ENCODE results near the gene TNNC1.

Gene TNNC1

DNA sequence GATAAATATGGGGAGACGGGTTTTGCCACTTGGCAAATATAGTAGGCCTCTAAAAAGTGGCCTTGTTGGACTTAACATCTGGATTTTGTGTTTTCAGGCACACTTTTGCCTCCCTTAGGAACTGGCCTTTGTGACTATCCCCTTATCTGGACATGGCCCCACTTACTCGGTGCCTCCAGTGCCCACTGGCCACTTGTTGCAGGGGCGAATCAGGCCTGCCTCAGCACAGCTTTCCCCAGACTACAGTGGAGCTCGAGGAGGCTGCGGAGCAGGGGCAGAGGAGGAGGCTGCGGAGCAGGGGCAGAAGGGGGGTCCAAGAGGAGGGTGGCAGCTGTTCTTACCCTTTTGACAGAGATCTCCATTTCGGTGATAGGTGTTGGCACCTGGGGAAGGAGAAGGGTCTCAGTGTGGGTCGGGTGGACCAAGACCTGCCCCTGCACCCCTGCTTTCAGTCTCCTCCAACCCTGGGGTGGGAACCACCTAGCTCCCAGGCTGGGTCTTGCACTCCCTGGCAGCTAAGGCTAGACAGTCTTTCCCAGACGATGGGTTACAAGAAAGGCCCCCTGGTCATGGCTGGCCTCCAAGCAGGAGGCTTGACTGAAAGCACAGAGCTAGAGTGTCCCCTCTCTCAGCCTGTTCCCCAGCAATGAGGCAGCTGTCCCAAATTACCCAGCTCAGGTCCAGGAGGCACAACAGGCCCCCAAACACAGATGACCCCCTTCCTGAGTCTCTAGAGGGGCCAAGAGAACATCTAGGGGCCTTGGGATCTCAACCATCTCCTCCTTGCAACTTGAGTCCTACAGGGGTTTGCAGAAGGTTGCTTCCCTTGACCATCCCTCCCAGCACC lies 15.0 kb downstream of the TNNC1 start:
- no peaks in the 10 kb centered on the region for H3K9me3 ChIP-seq (ENCODE audit: control insufficient read depth in 1 of 2, low read length in 2 of 2)
- no peaks in the 10 kb centered on the region for H3K36me3 ChIP-seq (ENCODE audit: control insufficient read depth in 1 of 2, insufficient read depth in 2 of 2, low read length in 2 of 2)
- H3K4me3 ChIP-seq (ENCODE audit: low read depth in 1 of 2, low read length in 2 of 2) = no peak overlapping the region
- H3K4me1 ChIP-seq (ENCODE audit: control insufficient read depth in 1 of 2, insufficient read depth in 2 of 2, low read length in 2 of 2) = no peaks in the 10 kb centered on the region
- no peaks in the 10 kb centered on the region for H3K27me3 ChIP-seq (ENCODE audit: low read depth, low read length)
- no peak overlapping the region for H3K27ac ChIP-seq (ENCODE audit: low read length)

DNA sequence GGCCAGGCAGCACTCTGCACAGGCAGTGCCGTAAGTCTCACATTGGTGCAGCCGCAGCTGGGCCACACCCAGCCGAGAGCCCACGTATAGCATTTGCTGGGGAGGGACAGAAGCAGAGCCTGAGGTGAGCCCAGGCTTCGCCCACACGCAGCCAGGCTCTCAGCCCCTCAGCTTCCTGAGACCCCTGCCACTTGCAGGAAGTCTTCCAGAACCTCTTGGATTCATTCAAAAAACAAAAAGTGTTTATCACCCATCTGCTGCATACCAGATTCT lies 15.8 kb downstream of the TNNC1 start:
- Histone ChIP-seq H3K4me3 (ENCODE audit: low read depth in 1 of 2, low read length in 2 of 2) (no peak overlapping the region), H3K9me3 (ENCODE audit: control insufficient read depth in 1 of 2, low read length in 2 of 2) (no peaks in the 10 kb centered on the region), H3K4me1 (ENCODE audit: control insufficient read depth in 1 of 2, insufficient read depth in 2 of 2, low read length in 2 of 2) (peaks cover 0 to under 1% of the 10 kb centered on the region in 2 donors), H3K27me3 (ENCODE audit: low read depth, low read length) (no peaks in the 10 kb centered on the region), H3K36me3 (ENCODE audit: control insufficient read depth in 1 of 2, insufficient read depth in 2 of 2, low read length in 2 of 2) (no peaks in the 10 kb centered on the region), H3K27ac (ENCODE audit: low read length) (no peak overlapping the region)

DNA sequence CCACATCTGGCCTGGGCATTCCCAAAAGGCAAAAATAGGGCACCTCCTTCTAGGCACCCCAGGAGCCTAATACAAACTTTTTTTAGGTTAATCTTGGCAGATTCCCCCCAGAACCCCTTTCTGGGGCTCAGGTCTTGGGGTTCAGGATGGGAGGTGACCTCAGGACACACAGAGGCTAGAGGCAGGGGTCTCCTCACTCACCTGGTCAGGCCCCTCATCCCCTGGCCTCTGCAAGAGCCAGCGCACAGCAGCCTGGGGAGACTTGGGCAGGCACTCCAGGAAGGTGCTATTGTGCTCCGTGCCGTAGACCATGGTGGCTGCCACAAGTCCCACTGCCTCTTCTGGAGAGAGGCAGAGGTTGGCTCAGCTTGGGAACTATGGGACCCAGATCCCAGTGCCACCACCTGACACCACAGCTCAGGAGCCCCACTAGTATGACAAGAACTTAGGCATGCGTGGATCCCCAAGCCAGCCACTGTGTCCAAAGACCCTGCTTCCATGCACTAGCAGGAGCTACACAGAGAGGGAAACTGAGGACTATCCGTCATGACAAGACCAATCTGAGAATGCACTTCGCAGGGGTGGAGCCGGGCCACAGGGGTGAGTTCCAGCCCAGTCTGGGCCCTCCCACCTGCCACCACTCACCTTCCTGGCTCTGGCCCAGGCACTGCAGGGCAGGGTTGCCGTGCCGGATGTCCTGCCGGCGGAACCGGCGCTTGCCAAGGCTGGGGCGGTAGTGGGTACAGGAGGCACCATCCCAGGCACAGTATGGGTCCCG lies 16.3 kb downstream of the TNNC1 start:
- H3K4me1 ChIP-seq (ENCODE audit: control insufficient read depth in 1 of 2, insufficient read depth in 2 of 2, low read length in 2 of 2) = peaks cover 0 to 6% of the 10 kb centered on the region in 2 donors
- no peak overlapping the region for H3K27ac ChIP-seq (ENCODE audit: low read length)
- H3K4me3 ChIP-seq (ENCODE audit: low read depth in 1 of 2, low read length in 2 of 2) = no peak overlapping the region

DNA sequence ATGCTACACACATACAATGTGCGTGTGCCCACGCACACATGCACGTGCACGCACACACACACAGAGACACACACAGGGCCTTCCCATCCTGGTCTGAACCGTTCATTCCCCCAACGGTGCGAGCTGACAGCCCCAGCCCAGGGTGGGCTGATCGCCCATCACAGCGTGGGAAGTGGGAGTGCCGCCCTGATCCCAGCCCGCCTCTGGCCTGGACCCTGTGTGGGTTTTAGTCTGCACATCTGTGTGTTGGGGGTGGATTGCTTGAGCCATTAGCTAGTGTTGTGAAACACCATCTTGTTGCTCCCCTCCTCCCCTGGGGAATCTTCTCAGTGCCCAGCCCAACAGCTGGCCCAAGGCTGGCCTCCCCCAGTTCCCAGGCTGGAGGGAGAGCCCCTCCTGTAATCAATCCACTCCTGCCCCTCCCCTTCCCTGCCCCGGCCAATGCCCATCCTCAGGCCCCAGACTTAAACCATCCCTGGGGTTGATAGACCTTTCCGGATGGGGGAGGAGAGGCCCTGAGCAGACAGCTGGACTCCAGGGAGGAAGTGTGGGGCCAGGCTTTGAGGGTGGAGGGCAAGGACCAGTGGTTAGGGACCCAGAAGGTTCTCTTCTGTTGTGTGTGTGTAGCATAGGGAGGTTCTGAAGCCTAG lies 17.2 kb downstream of the TNNC1 start:
- no peak overlapping the region for H3K27ac ChIP-seq (ENCODE audit: low read length)
- H3K4me1 ChIP-seq (ENCODE audit: control insufficient read depth in 1 of 2, insufficient read depth in 2 of 2, low read length in 2 of 2) = peaks cover 0 to 8% of the 10 kb centered on the region in 2 donors

More for the DNA sequence above, 16.3 kb downstream of the TNNC1 start:
- no peaks in the 10 kb centered on the region for H3K9me3 ChIP-seq (ENCODE audit: control insufficient read depth in 1 of 2, low read length in 2 of 2)
- H3K27me3 ChIP-seq (ENCODE audit: low read depth, low read length) = no peaks in the 10 kb centered on the region
- no peaks in the 10 kb centered on the region for H3K36me3 ChIP-seq (ENCODE audit: control insufficient read depth in 1 of 2, insufficient read depth in 2 of 2, low read length in 2 of 2)

DNA sequence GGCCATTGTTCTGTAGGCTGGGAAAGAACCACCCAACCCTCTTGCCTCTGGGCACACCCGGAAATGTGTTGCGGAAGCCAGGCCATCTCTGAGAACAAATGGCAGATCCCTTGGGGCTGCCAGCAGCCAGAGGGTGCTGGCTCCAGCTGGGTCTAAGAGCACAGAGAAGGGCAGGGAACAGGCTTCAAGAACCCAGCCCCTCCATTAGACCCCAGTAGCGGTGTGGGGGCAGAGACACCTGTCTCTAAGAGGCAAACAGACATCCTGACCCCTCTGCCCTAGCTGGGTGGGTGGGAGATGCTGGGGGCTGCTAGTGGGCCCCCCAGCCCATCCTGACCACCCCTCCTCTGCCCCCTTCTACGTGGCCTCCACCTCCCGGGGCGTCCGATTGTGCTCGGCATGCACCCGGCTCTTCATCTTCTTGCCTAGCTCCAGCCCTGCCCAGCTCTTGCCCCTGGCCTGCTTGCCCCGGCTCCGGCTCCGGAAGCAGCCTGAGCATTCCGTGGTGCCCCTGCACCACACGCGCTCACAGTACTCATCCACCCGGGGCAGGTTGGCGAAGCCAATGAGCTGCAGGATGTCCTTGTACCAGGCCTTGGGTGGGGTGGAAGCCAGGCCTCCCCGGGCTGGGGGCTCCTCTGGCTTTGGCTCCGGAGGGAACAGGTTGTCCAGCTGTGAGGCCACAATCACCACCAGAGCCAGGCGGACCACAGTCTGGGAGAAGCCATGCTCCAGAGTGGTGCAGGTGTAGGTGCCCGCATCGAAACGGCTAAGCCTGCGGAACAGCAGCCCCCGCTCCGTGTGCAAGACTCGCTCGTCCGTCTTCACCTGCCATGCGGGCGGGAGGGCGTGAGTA lies 18.4 kb downstream of the TNNC1 start:
- H3K4me1 ChIP-seq (ENCODE audit: control insufficient read depth in 1 of 2, insufficient read depth in 2 of 2, low read length in 2 of 2) = peaks cover 0 to 8% of the 10 kb centered on the region in 2 donors
- H3K4me3 ChIP-seq (ENCODE audit: low read depth in 1 of 2, low read length in 2 of 2) = no peak overlapping the region
- no peaks in the 10 kb centered on the region for H3K27me3 ChIP-seq (ENCODE audit: low read depth, low read length)
- no peaks in the 10 kb centered on the region for H3K36me3 ChIP-seq (ENCODE audit: control insufficient read depth in 1 of 2, insufficient read depth in 2 of 2, low read length in 2 of 2)
- H3K27ac ChIP-seq (ENCODE audit: low read length) = no peak overlapping the region
- no peaks in the 10 kb centered on the region for H3K9me3 ChIP-seq (ENCODE audit: control insufficient read depth in 1 of 2, low read length in 2 of 2)

More for the DNA sequence above, 17.2 kb downstream of the TNNC1 start:
- H3K9me3 ChIP-seq (ENCODE audit: control insufficient read depth in 1 of 2, low read length in 2 of 2) = no peaks in the 10 kb centered on the region
- no peak overlapping the region for H3K4me3 ChIP-seq (ENCODE audit: low read depth in 1 of 2, low read length in 2 of 2)
- no peaks in the 10 kb centered on the region for H3K27me3 ChIP-seq (ENCODE audit: low read depth, low read length)
- no peaks in the 10 kb centered on the region for H3K36me3 ChIP-seq (ENCODE audit: control insufficient read depth in 1 of 2, insufficient read depth in 2 of 2, low read length in 2 of 2)

DNA sequence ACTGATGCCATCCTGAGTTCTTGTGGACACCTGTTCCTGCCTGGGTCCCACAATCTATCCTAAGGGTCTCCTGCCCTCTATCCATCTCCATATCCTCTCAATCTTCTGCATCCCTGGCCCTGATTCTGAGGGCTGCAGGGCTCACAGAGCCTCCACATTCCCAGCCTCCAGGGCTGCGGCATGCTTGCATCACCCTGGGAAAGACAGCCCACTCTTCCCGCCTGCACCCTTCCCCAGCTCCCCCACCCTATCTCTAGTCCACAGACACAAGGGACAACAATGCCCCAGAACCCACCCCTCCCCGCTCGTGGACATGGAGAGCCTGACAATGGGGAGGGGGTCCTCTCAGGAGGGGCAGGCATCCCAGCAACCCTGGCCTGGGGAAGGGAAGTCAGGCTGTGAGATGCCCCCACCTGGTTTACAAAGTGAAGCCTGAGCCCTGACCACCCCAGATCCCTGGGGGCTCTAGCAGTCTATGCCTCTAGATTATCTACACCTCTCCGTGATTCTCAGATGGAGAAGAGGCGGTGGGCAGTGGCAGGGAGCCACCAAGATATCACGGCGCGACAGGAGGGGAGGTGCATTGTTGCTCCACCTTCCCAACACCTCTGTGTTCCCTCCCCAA lies 19.2 kb downstream of the TNNC1 start:
- Histone ChIP-seq H3K27ac (ENCODE audit: low read length) (no peak overlapping the region), H3K4me3 (ENCODE audit: low read depth in 1 of 2, low read length in 2 of 2) (no peak overlapping the region), H3K36me3 (ENCODE audit: control insufficient read depth in 1 of 2, insufficient read depth in 2 of 2, low read length in 2 of 2) (no peaks in the 10 kb centered on the region), H3K27me3 (ENCODE audit: low read depth, low read length) (no peaks in the 10 kb centered on the region), H3K4me1 (ENCODE audit: control insufficient read depth in 1 of 2, insufficient read depth in 2 of 2, low read length in 2 of 2) (peaks cover 0 to 8% of the 10 kb centered on the region in 2 donors), H3K9me3 (ENCODE audit: control insufficient read depth in 1 of 2, low read length in 2 of 2) (no peaks in the 10 kb centered on the region)

DNA sequence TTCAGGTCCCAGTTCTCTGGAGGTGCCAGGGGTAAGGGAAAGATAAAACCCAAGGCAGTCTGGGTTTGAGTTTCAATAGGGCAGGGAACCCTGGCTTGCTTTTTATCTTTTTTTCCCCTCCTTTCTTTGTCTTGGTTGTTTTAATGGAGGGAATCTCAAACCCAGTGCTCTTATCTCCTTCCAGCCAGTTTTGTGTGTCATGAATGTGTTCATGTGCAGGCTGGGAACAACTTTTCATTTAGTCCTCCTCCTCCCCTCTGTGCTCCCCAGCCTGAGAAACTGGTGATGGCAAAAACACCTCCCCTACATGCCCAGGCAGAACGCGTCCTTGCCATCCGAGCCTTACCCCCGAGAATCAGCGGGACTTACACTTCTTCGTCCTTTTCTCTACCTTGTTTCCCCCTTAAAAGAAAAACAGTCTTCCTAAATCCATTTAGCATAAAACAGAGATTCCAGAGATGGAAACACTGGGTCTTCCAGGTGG lies 19.8 kb downstream of the TNNC1 start:
- no peaks in the 10 kb centered on the region for H3K36me3 ChIP-seq (ENCODE audit: control insufficient read depth in 1 of 2, insufficient read depth in 2 of 2, low read length in 2 of 2)
- H3K4me3 ChIP-seq (ENCODE audit: low read depth in 1 of 2, low read length in 2 of 2) = no peak overlapping the region
- H3K27ac ChIP-seq (ENCODE audit: low read length) = no peak overlapping the region
- no peaks in the 10 kb centered on the region for H3K27me3 ChIP-seq (ENCODE audit: low read depth, low read length)
- H3K4me1 ChIP-seq (ENCODE audit: control insufficient read depth in 1 of 2, insufficient read depth in 2 of 2, low read length in 2 of 2) = peaks cover 0 to 8% of the 10 kb centered on the region in 2 donors
- H3K9me3 ChIP-seq (ENCODE audit: control insufficient read depth in 1 of 2, low read length in 2 of 2) = no peaks in the 10 kb centered on the region

DNA sequence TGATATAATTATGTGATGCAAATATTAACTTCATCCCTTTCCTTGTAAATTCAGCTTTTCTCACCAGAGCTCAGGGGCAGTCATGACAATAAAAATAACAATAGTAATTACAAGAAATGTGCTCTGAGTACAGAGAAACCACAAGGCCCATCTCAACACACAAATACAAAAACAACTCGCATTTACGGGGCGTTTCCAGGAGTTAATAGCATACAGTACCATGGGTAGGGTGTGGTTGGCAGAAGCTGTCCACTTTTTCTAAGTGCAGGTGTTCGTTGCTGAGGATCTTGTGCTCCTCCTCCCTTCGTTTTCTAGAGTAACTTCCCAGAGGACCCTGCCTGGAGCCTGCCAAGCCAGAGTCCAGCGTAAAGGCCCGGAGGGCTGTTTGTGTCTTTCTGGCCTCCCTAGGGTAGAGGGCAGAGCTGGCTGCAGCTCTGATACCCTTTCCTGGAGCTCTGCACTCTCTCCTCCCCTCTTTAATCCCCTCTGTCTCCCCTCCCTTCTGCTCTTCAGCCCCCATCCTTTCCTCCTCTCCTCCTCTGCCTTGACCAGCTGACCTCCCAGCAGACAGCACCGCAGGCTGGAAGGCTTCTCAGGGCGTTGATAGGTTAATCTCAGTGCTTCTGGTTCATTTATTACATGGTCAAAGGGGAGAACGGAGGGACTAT lies 20.4 kb downstream of the TNNC1 start:
- Histone ChIP-seq H3K27me3 (ENCODE audit: low read depth, low read length) (no peaks in the 10 kb centered on the region), H3K4me1 (ENCODE audit: control insufficient read depth in 1 of 2, insufficient read depth in 2 of 2, low read length in 2 of 2) (peaks cover 0 to 12% of the 10 kb centered on the region in 2 donors), H3K4me3 (ENCODE audit: low read depth in 1 of 2, low read length in 2 of 2) (no peak overlapping the region), H3K9me3 (ENCODE audit: control insufficient read depth in 1 of 2, low read length in 2 of 2) (no peaks in the 10 kb centered on the region), H3K27ac (ENCODE audit: low read length) (no peak overlapping the region), H3K36me3 (ENCODE audit: control insufficient read depth in 1 of 2, insufficient read depth in 2 of 2, low read length in 2 of 2) (no peaks in the 10 kb centered on the region)

DNA sequence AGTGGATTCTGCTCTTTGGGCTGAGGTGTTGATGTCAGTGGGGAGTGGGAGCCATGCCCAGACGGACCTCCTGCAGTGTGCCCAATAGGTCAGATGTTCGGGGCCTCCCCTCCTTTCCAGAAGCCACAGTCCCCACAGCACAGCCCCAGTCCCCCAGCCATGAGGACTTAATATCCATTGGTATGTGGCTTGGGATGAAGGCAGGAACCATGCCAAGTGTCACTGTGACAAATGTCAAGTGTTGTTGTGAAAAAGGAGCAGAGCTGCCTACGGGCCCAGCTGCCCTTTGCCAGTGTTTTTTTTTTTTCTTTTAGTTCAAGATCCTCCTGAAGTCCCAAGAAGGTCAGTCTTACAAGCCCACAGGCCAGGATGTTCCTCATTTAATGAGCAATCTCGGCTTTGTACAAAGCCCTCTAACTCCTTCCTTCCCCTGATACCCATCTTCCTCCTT lies 21.1 kb downstream of the TNNC1 start:
- H3K4me3 ChIP-seq (ENCODE audit: low read depth in 1 of 2, low read length in 2 of 2) = no peak overlapping the region
- no peaks in the 10 kb centered on the region for H3K27me3 ChIP-seq (ENCODE audit: low read depth, low read length)
- H3K4me1 ChIP-seq (ENCODE audit: control insufficient read depth in 1 of 2, insufficient read depth in 2 of 2, low read length in 2 of 2) = peaks cover 0 to 12% of the 10 kb centered on the region in 2 donors
- H3K9me3 ChIP-seq (ENCODE audit: control insufficient read depth in 1 of 2, low read length in 2 of 2) = no peaks in the 10 kb centered on the region
- no peaks in the 10 kb centered on the region for H3K36me3 ChIP-seq (ENCODE audit: control insufficient read depth in 1 of 2, insufficient read depth in 2 of 2, low read length in 2 of 2)
- no peak overlapping the region for H3K27ac ChIP-seq (ENCODE audit: low read length)

DNA sequence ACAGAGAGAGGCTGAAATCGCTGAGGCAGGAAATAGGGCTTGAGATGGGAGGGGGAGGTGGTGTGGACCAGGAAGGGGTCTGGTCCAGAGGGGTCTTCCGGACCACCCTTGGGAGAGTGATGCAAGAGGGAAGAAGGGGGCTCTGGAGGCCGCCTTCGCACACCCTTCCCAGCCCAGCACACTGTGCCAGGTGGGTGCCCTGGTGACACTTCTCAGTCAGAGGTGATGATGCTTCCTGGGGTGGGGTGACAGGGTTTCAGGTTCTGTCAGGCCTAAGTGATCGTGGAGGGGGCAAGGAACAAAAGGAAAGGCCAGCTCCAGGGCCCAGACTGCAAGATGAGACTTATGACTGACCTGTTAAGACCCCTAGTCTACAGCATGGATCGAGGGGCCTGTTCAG lies 21.6 kb downstream of the TNNC1 start:
- Histone ChIP-seq H3K27me3 (ENCODE audit: low read depth, low read length) (no peaks in the 10 kb centered on the region), H3K36me3 (ENCODE audit: control insufficient read depth in 1 of 2, insufficient read depth in 2 of 2, low read length in 2 of 2) (no peaks in the 10 kb centered on the region), H3K4me3 (ENCODE audit: low read depth in 1 of 2, low read length in 2 of 2) (no peak overlapping the region), H3K4me1 (ENCODE audit: control insufficient read depth in 1 of 2, insufficient read depth in 2 of 2, low read length in 2 of 2) (peaks cover 0 to 12% of the 10 kb centered on the region in 2 donors), H3K27ac (ENCODE audit: low read length) (no peak overlapping the region), H3K9me3 (ENCODE audit: control insufficient read depth in 1 of 2, low read length in 2 of 2) (no peaks in the 10 kb centered on the region)
